Adrenal gland (tissue), 12 donors: ENCODE measurements around the gene PFKFB2. TPM values are rescaled to one million over a fixed set of nuclear protein-coding genes. Genes with fewer than 3 reads are reported as not detected.

Experiments used
- DNase-seq, 7 donors: peaks; one replicate each; pipeline ENCODE4 v3.0.0-alpha.2; 2019 to 2020
- H3K27ac ChIP-seq, 5 donors: fragments of 200-600 bp; sonication (generic) in 4 of 5; 1 replicate in 3 of 5; 2 replicates in 2 of 5; pipeline versions ENCODE4 v1.5.1 to v1.8.0; 2016 to 2020; ENCODE audit warnings: mild to moderate bottlenecking in 1 of 5
- H3K27me3 ChIP-seq: fragments of 200-600 bp; 2 replicates; pipeline ENCODE4 v1.8.0; 2021
- H3K36me3 ChIP-seq, 2 donors: fragments of 200-600 bp; replicated peaks in 1 of 2; 1 replicate in 1 of 2; 2 replicates in 1 of 2; pipeline versions ENCODE4 v1.5.1 to v1.8.0; 2018 to 2022
- H3K4me1 ChIP-seq, 2 donors: fragments of 200-600 bp; replicated peaks in 1 of 2; 1 replicate in 1 of 2; 2 replicates in 1 of 2; pipeline versions ENCODE4 v1.5.1 to v1.8.0; 2018 to 2021
- H3K4me3 ChIP-seq, 4 donors: fragments of 200-600 bp; sonication (generic) in 3 of 4; one replicate each; pipeline ENCODE4 v1.5.1; 2016 to 2018
- H3K9me3 ChIP-seq, 3 donors: fragments of 200-600 bp; sonication (generic) in 1 of 3; replicated peaks in 1 of 3; 1 replicate in 2 of 3; 2 replicates in 1 of 3; pipeline versions ENCODE4 v1.5.1 to v1.8.0; 2016 to 2021
- CTCF ChIP-seq, 6 experiments: fragments of 450-650 bp in 4 of 6; fragments of 200-600 bp in 2 of 6; sonication (generic) in 1 of 6; IDR thresholded peaks; 1 replicate in 5 of 6; 2 replicates in 1 of 6; pipeline versions ENCODE4 v1.5.1 to v1.8.0; 2016 to 2021; ENCODE audit warnings: antibody characterized with exemption in 6 of 6, mild to moderate bottlenecking in 2 of 6, moderate library complexity in 1 of 6
- POLR2A ChIP-seq, 2 donors: fragments of 450-650 bp; IDR thresholded peaks; one replicate each; pipeline ENCODE4 v1.6.1; 2017; ENCODE audit warnings: antibody characterized with exemption in 2 of 2, mild to moderate bottlenecking in 2 of 2, moderate library complexity in 1 of 2
- WGBS, 4 donors: extraction: QIAGEN DNeasy Blood & Tissue Kit in 2 of 4; methylation state at CpG; one replicate each; pipeline versions ENCODE4 v1.1.5 to v1.1.7; 2013 to 2017; 5-methylcytosine and 5-hydroxymethylcytosine counted together
- intact Hi-C, 2 donors: fragments of 100-400 bp; cut with DNase I; formaldehyde crosslinking; loops; one replicate each; pipeline versions ENCODE4 v1.14.1 to v1.15.0; 2022 to 2023
- polyA plus RNA-seq, 3 donors: library from polyadenylated mRNA; stranded (reverse); fragments of 200-250 nt in 2 of 3; fragments of 350-450 nt in 1 of 3; fragmentation: Illumina TruSeq in 1 of 3; extraction: RNeasy Lipid Tissue Mini Kit (QIAGEN cat#74804) in 1 of 3; gene quantifications; one replicate each; pipeline ENCODE4 v1.2.3, GENCODE V29; 2013 to 2014
- total RNA-seq, 9 donors: library from RNA; depleted of rRNA in 4 of 9; stranded (reverse); fragments of >200 nt in 4 of 9; fragments of 120-200 nt in 1 of 9; fragmentation: NEBNext Ultra II Directional in 1 of 9; extraction: Animal tissue kit (Norgen Biotek cat#: 25700) in 1 of 9; gene quantifications; one replicate each; pipeline versions ENCODE4 v1.1.0 to v1.2.4, GENCODE V29; 2013 to 2023
- donor health status: healthy with polysubstance abuse.
- donor health status: Bipolar disorder and iron deficiency.
- donor health status: DM: yes; HTN: yes; CAD: no.
- donor health status: DM: no; HTN: no; CAD: no.
- donor health status: DM: no; HTN: no; CAD: no.
- donor health status: DM: yes; HTN: yes; CAD: no.

The PFKFB2 gene
- total and polyA plus RNA-seq, 12 donors: 3.9 to 25.8 (median 13.5) TPM

DNA sequence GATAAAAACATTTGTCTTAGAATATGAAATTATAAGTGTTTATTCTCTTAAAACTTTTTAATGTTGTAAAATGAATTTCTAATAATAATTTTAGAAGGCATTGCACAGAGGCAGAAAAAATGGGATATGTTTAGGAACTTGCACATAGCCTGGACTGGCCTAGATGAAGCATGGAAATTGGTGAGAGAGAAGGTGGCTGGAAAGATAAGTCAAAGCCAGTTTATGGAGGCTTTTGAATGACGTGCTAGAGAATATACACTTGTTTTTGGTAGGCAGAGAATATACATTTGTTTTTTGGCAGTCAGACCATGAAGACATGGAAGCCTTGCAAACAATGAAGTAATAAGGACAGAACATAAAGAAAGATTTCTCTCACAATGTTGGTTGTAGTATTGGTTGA is 48.6 kb downstream of the PFKFB2 start:
- intact Hi-C loops: no loop called here
- TF ChIP-seq CTCF (IDR thresholded peaks at IDR 0.05) (no peak), POLR2A (IDR thresholded peaks at IDR 0.05) (no peak)
- WGBS, 4 donors: 74 to 87% (median 80%) methylated on average over 1 of the region's 1 CpG

DNA sequence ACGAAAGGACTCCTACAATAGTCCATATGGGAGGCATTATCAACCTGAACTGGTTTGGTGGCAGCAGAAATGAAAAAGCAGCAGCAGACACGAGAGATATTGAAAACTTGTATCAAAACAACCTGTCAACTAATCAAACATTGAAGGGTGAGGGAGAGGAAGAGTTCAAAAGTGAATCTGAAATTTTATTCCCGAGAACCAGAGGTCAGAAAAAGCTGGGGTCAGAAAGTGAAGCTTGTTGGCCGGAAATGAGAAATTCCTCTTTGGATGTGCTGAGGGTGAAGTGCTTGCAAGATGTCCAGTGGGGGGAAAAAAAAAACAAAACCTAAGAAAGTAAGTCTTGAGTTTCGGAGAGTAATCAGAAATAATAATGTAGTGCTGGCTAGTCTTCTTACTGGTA is 49.1 kb downstream of the PFKFB2 start:
- TF ChIP-seq CTCF (IDR thresholded peaks at IDR 0.05): no peak
- Histone ChIP-seq H3K4me1 (no peaks in the 10 kb centered on the region), H3K27ac (no peak overlapping the region), H3K9me3 (no peaks in the 10 kb centered on the region), H3K4me3 (no peak overlapping the region), H3K27me3 (no peaks in the 10 kb centered on the region), H3K36me3 (no peaks in the 10 kb centered on the region)
- 61 to 73% (median 67%) methylated on average over 5 of the region's 5 CpGs for WGBS, 4 donors
- intact Hi-C loops: no loop called here
- DNase-seq: no peak

More for the DNA sequence above, 48.6 kb downstream of the PFKFB2 start:
- no peaks in the 10 kb centered on the region for H3K9me3 ChIP-seq
- H3K4me1 ChIP-seq: no peaks in the 10 kb centered on the region
- H3K27me3 ChIP-seq: no peaks in the 10 kb centered on the region
- no peak overlapping the region for H3K4me3 ChIP-seq
- no peaks in the 10 kb centered on the region for H3K36me3 ChIP-seq
- no peak overlapping the region for H3K27ac ChIP-seq
- no peak for DNase-seq

- 84 to 100% (median 97%) methylated on average over 1 of the region's 1 CpG for whole genome bisulfite sequencing, 4 donors
- intact Hi-C loops: no loop called here
- TF ChIP-seq POLR2A (IDR thresholded peaks at IDR 0.05) (no peak), CTCF (IDR thresholded peaks at IDR 0.05) (no peak)
These were observed 49.6 kb downstream of the PFKFB2 start for GRCh38 chr1:207102659-207103058.

GRCh38 chr1:207103892-207104373 is 50.9 kb downstream of the PFKFB2 start, which contains the start of gene C4BPA:
Gene C4BPA, plus strand, starts transcription at chr1:207104233. Its CDS starts 8,793 bp downstream, at chr1:207113026.
- Histone ChIP-seq H3K27me3 (no peaks in the 10 kb centered on the region), H3K9me3 (no peaks in the 10 kb centered on the region), H3K4me3 (no peak within 1 kb of the TSS), H3K4me1 (no peaks in the 10 kb centered on the region), H3K36me3 (no peaks in the 10 kb centered on the region), H3K27ac (no peak within 1 kb of the TSS)
- TF ChIP-seq POLR2A (IDR thresholded peaks at IDR 0.05) (no peak), CTCF (IDR thresholded peaks at IDR 0.05) (no peak)
- 54 to 68% (median 60%) methylated on average over 7 of the region's 7 CpGs for WGBS, 4 donors
- intact Hi-C loops: no loop called here
- DNase-seq: no peak

More at GRCh38 chr1:207102659-207103058, 49.6 kb downstream of the PFKFB2 start:
- H3K27ac ChIP-seq: no peak overlapping the region
- H3K4me3 ChIP-seq: no peak overlapping the region
- DNase-seq: no peak
- H3K4me1 ChIP-seq: no peaks in the 10 kb centered on the region
- no peaks in the 10 kb centered on the region for H3K27me3 ChIP-seq
- no peaks in the 10 kb centered on the region for H3K9me3 ChIP-seq
- H3K36me3 ChIP-seq: no peaks in the 10 kb centered on the region
